GM18867 (cell line): ENCODE measurements around the gene PRKCZ.

Experiments
- ATAC-seq: cut with Tn5 transposase; IDR thresholded peaks from one replicate; pipeline ENCODE4 v1.9.1; 2021; ENCODE audit warnings: mild to moderate bottlenecking, moderate library complexity; ENCODE audit not compliant: unreplicated experiment

Gene PRKCZ

DNA sequence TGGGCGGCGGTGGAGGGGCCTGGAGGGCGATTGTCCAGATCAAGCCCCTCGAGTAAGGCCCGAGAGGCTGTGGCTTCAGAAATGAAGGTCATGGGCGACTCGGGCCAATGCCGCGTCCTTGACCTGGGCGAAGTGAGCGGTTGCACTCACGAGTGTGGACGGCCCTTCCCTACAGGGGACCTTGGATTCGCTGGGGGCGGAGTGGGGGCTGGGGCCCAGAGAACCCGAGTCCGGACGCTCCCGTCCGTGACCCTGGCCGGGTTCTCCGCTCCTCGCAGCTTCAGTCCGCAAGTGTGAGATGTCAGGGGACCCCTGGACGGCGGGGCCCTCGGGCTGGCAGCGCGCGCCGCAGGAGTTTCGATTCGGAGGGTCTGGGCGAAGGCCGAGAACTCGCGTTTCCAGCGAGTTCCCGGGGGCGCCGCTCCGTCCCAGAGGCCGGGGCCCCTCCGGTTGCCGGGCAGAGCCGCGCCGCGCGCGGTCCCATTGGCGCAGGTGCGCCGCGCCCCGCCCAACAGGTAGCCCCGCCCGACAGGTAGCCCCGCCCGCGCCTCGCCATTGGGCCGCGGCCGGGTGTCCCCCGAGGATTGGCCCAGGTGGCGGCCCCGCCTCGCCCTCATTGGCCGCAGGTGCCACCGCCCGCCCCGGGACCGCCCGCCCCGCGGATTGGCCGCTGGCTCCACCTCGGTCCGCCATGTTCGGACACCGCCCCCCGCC lies at the start of gene PRKCZ:
TSS of gene PRKCZ (plus strand) at position 694 of the 714 bp plus-strand sequence. CDS start 220 bp downstream, outside the sequence.
- ATAC-seq = peak; percentile 86

DNA sequence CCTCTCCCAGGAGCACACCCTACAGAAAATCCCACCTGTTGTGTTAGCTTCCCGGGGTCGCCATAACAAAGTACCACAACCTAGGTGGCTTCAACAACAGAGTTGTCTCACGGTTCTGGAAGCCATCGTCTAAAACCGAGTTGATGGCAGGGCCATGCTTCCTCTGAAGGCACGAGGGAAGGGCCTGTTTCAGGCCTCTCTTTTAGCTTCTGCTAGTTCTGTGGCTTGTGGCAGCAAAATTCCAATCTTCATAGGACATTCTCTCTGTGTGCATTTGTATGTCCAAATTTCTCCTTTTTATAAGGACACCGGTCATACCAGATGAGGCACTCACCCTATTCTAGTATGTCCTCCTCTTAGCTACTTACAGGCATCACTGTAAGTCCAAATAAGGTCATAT lies 49.8 kb upstream of the PRKCZ start:
- ATAC-seq = no peak

DNA sequence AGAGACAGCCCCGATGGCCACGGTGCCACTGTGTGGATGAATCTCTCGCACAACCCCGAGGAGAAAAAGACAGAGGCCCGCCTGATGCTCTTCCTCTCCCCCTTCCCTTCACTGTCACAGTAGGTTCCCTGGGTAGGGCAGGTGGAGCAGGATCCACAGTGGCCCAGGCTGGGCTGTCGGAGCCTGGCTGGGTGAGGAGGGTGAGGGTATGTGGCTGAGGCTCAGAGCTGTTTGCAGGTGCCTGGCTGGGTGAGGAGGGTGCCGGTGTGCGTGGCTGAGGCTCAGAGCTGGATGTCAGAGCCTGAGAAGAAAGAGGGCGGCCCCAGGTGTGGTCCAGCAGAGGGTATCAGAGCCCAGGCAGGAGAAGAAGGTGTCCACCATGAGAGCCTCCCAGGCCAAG lies 49.4 kb upstream of the PRKCZ start:
- no peak for ATAC-seq

DNA sequence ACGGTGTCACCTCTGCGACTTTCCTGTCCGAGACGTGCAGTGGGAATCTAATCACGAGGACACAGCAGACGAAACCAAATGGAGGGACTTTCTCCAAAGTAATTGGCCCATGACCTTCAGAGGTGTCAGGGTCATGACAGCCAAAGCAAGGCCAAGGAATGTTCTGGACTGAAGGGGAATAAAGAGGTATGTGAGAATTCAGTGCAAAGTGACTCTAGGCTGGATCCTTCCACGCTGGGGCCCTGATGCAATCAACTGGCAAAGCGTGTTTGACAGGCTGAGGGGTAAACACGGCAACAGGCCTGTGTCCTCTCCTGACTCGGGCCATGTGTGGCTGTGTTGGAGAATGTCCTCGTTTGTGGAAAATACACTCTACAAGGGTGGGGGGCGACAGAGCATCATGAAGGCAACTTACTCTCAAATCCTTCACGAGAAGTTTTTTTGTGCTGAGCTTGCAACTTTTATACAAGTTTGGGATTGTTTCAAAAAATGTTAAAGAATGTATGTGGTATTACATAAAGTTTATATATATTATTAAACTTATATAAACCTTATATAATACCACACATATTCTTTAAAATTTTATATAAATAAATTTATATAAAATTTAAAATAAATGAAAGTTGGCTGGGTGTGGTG lies 48.3 kb upstream of the PRKCZ start:
- no peak for ATAC-seq

DNA sequence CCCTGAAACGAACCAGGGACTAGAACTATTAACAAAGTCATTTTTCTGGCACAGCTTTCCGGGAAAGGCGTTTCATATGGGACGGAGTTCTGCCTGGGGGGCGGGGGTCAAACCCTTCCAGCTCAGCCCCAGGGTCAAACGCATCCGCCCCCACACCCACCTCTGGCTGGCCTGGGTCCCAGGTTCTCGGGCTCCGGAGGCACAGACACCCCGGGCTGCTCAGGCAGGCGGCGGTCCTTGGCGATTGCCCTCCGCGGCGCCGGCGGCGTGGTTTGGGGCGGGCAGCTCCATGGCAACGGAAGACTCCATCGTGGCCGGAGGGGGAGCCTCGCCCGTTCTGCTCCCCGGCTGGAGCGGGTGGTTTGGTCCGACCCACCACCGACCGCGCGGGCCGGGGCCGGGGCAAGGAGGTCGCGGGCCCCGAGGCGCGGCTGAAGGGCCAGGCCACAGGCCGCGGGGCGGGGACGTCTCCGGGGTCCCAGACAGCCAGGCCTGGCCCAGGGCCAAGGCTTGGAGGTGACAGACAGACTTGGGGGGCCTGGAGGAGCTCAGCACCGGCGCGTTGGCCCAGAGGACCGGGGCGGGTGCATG lies 46.6 kb upstream of the PRKCZ start, which contains the start of gene CFAP74:
TSS of gene CFAP74 (minus strand) at position 246 of the 591 bp plus-strand sequence. CDS start 12,830 bp downstream, outside the sequence.
- ATAC-seq = no peak

DNA sequence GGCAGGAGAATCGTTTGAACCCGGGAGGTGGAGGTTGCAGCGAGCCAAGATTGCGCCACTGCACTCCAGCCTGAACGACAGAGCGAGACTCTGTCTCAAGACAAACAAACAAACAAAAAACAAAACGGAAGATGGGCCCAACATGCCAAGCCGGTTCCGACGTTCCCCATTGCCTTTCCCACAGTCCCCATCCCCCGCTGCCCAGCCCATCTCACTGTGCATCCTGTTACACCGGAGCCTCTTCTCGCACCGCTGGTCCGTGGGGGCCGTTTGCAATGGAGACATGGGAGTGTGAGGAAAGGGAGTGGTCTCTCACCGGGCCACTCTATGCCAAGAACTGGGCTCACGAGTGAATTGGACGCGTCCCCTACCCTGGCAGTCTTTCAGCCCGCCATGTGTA lies 45.4 kb upstream of the PRKCZ start:
- no peak for ATAC-seq

DNA sequence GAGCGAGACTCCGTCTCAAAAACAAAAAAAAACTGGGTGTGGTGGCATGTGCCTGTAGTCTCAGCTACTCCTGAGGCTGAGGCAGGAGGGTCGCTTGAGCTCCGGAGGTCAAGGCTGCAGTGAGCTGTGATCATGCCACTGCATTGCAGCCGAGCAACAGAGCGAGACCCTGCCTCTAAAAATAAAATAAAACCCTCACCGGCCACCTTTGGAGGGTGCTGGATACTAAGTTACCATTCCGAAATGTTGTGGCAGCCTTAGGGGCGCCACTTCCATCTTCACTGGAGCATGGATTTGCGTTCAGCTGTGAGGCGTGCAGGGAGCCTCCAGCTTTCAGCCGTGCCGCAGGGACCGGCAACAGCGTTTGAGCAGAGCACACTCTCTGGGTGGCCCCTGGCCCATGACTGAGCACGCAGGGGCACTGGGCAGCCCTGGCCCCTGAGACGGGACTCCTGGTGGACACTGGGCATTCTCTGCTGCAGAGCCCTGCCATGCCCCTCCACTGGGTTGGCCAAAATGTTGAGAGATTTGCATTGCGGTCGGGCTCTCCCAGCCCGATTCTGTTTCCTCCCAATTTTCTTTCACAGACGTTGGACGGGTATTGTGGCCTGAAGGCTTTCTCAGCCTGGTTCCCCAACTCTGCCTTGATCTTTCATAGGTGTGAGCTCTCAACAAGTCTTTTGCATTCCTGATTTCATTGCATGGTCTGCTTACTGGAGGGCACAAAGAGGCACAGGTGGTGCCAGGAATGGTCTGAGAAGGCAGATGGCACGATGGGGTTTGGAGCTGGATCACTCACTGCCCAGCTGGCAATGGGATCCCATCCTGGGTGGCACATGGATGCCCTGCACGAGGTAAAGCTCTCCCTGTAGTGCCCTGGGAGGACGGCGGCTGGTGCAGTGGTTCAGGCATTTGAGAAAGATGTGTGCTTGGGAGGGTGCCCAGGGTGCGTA lies 40.8 kb upstream of the PRKCZ start:
- ATAC-seq = no peak

DNA sequence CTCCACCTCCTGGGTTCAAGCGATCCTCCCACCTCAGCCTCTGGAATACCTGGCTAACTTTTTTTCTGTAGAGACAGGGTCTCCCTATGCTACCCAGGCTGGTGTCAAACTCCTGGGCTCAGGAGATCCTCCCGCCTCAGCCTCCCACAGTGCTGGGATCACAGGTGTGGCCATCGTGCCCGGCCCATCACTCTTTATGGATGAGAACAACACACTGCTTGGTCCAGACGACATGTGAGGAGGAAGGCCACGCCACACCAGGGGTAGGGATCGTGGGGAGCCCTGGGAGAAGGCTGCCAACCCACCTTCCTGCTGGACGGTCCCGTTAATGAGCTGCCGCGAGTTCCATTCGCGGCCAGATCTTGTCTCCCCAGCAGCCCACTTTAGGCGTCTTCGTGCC lies 36.0 kb upstream of the PRKCZ start:
- ATAC-seq = no peak

DNA sequence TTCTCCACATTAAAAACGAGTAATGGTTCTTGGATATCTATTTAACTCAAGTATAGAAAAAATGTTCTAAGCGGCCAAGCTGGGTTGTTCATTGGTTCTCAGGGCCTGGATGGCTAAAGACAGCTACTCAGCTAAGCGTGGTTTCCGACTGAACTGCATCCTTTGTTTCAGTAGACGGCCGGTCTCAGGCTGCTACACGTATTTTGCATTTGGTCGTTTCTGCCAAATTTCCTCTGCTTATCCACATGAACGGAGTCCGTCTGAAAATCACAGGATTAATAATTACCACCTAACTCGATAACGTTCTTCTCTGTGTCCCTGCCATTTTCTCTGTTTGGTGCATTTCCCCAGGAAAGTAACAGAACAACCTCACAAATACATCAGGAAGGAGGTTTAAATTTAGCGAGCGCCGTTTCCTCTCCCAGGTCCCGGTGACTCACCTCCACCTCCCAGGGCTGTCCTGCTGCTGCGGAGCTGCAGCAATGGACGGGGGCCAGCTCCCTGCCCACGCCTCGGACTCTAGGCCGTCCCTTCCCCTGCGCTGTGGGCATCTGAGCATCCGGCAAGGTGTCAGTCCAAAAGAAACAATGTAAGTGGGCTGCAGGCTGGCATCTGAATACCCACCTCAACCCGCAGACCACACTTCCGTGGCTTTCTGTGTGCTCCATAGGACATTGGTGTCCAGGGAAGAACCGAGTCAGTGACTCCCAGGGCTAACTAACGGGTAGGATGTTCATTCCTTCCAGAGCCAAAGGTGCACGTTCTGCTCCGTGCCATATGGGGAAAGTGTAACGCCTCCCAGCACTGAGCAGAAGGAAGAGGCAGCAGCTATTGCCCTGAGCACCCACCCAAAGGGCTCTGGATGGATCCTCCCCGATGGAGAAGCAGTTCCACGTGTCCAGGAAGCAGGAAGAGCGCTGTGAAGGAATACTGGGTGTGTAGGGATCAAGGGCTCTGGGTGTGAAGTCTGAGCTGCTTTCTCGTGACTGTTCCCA lies 35.2 kb upstream of the PRKCZ start:
- ATAC-seq = no peak

DNA sequence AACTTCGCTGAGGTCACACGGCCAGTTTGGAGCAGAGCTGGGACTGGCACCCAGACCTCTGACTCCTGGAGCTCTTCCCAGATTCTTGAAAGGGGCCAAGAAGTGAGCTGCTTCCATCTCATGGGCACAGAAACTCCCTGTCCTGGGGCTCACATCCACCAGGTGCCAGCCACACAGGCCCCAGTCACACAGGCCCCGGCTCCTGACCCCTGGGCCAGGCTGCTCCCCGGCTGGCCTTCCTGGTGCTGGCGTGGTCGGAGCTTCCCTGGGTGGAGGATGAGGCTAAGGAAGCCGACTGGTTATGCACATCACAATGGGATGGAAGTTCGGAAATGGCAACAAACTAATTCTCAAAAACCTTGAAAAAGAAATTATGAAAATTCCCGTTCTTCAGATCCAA lies 34.1 kb upstream of the PRKCZ start:
- no peak for ATAC-seq

DNA sequence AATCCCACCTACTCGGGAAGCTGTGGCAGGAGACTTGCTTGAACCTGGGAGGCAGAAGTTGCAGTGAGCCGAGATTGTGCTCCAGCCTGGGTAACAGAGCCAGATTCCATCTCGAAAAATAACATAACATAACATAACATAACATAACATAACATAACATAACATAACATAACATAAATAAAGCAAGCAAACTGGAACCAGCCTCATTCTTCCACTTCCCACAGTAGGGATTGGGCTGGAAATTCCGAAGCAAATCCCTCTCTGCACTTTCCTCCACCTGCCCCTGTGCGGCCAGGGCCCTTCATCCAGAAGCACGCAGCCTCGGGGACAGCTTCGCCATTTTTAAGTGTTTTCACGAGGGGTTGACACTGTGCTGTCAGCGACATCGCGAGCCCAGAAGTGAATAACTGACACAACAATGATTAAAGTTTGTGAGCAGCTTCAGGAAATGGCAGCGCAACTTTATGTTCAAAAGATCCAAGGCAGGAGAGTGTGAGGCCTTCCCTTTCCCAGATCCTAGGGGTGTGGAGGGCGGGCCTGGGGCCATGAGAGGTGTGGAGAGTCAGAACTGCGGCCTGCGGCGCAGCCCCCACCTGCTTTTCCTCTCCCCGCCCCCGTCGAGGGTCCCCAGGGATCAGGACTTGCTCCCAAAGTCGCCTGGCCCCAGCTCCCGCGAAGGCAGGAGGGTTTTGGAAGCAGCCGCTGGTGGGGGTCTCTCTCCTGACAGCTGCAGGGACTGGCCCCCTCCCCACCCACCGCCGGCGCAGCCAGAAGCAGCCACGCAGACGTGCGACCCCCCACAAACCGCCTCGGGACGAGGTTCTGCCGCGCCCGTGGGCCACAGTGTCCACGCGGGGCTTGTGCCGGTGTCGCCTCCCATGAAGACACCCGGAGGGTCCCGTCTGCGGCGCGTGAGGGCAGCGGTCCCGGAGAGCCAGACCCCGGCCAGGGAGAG lies 31.7 kb upstream of the PRKCZ start:
- no peak for ATAC-seq

DNA sequence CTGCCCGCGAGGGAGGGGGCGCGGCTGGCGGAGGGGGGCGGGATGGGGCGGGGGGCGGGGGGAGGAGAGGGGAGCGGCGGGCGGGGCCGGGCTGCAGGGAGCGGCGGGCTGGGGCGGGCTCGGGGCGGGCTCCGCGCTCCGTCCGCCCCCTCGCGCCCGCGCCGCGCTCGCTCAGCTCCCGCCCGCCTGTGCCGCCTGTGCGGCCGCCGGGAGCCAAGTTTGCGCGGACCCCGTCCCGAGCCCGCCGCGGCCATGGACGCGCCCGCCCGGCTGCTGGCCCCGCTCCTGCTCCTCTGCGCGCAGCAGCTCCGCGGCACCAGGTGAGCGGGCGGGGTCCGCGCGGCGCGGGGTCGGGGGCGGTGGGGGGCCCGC lies 31.1 kb upstream of the PRKCZ start, which contains the start of gene GABRD:
TSS of gene GABRD (plus strand) at position 174 of the 372 bp plus-strand sequence. CDS start at position 253, 79 bp downstream.
- ATAC-seq = no peak

DNA sequence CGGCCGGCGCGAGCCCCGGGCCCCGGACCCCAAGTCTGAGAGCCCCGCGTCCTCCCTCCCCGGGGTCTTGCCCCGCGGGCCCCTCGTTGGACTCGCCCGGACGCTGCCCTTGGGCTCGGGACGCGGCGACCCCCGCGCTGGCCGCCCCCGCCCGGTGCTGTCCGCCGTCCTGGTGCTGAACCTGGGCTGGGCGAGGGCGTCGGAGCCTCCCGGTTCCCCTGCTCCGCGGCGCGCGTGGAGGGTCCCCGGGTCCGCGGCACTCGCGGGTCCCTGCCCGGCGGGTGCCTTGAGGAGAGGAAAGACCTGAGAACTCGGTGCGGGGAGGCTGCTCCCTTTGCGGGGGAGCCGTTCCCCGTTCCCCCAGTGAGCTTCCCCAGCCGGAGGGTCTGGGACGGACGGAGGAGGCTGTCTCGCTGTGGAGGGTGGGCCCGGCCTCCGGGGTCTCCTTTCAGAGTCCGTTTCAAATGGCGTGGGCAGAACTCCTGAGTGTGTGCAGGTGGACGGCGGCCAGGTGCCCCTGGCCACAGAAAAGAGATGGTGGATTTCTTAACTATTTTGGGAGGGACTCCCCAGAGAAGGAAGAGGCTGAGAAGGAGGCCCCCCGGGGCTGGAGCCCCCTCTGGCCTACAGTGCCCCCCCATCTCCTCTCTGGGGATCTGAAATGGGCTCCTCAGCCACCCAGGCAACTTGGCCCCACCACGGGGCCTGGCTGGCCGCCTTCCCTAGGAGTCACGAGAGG lies 30.5 kb upstream of the PRKCZ start:
- no peak for ATAC-seq

DNA sequence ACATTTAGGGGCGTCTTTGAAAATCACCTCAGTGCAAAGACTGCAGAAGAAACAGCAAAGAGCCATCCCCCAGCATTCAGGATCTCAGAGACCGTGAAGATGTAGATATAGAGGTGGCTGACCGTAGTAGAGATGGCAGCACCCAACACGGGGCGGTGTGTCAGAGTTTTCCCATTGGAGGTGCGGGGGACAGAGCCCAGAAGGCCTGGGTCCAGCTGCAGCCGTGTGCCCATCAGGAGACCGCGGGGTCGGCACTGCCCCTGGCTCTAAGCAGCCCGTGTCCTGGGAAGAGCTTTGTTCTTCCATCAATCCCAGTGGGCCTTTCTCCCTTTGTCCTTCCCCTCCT lies 29.9 kb upstream of the PRKCZ start:
- no peak for ATAC-seq

DNA sequence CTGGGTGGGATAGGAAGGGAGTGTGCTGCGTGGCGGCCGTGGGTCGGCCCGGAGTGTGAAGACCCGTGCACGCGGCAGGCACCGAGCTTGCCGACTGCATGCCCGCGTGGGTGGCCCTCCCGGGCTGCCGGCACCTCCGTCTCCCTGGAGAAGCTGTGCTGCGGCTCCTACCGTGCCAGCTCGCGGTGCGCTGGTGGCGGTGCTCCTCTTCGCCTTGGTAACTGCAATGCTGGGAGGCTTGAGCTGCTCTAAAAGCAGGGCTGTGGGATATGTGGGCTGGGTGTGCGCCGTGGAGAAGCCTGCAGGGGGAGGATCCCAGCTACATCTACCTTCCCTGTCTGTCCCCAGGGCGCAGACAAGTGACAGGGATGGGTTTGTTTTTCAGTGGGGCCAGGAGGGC lies 28.7 kb upstream of the PRKCZ start:
- ATAC-seq = no peak

DNA sequence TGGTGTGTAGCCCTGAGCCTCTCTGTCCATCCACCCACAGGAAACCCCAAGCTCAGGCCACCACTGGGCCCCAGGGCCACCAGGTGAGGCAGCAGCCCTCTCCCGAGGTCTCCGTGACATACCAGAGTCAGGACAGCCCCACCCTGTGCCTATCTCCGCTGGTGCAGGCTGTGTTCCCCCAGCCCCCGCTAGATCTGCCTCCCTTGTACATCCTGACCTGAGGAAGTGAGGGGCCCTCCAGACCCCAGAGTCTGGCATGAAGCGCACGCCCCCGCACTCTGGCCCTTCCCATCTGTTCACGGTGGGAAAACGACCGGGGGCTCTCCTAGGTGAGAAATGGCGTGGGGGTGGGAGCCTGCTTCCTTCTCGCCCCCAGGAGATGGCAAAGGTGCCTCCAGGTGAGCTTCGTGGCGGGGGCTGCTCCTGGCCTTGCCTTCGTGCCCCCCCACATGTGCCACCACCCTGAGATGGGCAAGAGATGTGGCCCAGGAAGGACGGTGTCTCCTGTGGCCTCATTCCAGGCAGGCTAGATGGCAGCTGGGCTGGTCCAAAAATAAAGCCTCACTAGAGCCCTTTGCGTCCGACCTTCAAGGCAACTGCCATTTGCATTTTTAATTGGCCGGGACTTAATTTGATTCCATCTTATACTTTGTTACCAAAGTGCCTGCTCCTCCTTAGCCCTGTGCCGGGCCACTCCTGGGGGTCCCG lies 28.0 kb upstream of the PRKCZ start:
- no peak for ATAC-seq

DNA sequence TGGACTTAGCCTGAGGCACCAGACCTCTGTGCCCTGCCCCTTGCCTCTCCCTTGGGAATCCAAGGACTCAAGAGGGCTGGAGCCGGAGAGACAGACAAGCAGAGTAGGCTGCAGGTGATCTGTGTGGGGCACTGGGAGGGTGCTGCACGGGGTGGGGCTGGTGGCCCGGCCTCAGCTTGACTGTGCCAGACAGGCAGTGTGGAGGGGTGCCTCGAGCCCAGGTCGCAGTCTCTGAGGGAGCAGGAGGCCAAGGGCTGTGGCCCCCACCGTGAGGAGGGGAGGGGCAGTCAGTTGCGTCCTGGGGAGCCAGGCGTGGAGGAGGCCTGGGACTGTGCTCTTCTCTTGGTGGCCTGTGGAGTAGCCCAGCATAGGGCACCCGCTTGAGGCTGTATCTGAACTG lies 27.0 kb upstream of the PRKCZ start:
- ATAC-seq = no peak
